T-helper 2 cell treated with Interferon-gamma antibody and Interleukin-4, amounts not matched to agents 5 μg/mL and 100 μg/mL, for 36 hours (primary cell): Measurements from ENCODE around the gene CALHM3.
A peak's percentile ranks its signal among the peaks of the same experiment; 100 is the strongest.

ENCODE experiments used
- DNase-seq: peaks from one replicate; pipeline ENCODE4 v3.0.0; 2021; ENCODE audit warnings: low spot score
- H3K27ac Mint-ChIP-seq: one replicate; pipeline ENCODE4 v1.8.0; 2021; ENCODE audit warnings: mild to moderate bottlenecking, mixed read lengths
- H3K27me3 Mint-ChIP-seq: one replicate; pipeline ENCODE4 v1.8.0; 2021; ENCODE audit warnings: low read depth, mixed read lengths
- H3K36me3 Mint-ChIP-seq: one replicate; pipeline ENCODE4 v1.8.0; 2021; ENCODE audit warnings: low read depth, mixed read lengths
- H3K4me1 Mint-ChIP-seq: one replicate; pipeline ENCODE4 v1.8.0; 2021; ENCODE audit warnings: low read depth, mixed read lengths
- H3K4me3 Mint-ChIP-seq: one replicate; pipeline ENCODE4 v1.8.0; 2022; ENCODE audit warnings: mild to moderate bottlenecking, moderate library complexity, mixed read lengths
- H3K9me3 Mint-ChIP-seq: one replicate; pipeline ENCODE4 v1.8.0; 2021; ENCODE audit warnings: mixed read lengths

CALHM3 gene

GRCh38 chr10:103455235-103455634 lies 23.8 kb downstream of the CALHM3 start:
- H3K36me3 Mint-ChIP-seq, result peaks cover 12% of the 10 kb centered on the region
- H3K27ac Mint-ChIP-seq, result no peak overlapping the region

GRCh38 chr10:103454026-103454425 lies 25.0 kb downstream of the CALHM3 start:
- Mint-ChIP-seq H3K9me3 (no peaks in the 10 kb centered on the region), H3K27ac (no peak overlapping the region), H3K36me3 (peaks cover 24% of the 10 kb centered on the region), H3K27me3 (no peaks in the 10 kb centered on the region), H3K4me1 (peaks cover 36% of the 10 kb centered on the region), H3K4me3 (peak overlapping the region; percentile 64)
- DNase-seq, result no peak

More at GRCh38 chr10:103455235-103455634, 23.8 kb downstream of the CALHM3 start:
- H3K4me1 Mint-ChIP-seq, result peaks cover 33% of the 10 kb centered on the region
- no peak for DNase-seq
- no peak overlapping the region for H3K4me3 Mint-ChIP-seq
- H3K9me3 Mint-ChIP-seq, result no peaks in the 10 kb centered on the region
- no peaks in the 10 kb centered on the region for H3K27me3 Mint-ChIP-seq

GRCh38 chr10:103452506-103453230 lies 26.4 kb downstream of the CALHM3 start:
- peaks cover 41% of the 10 kb centered on the region for H3K4me1 Mint-ChIP-seq
- peak overlapping the region; percentile 94 for H3K4me3 Mint-ChIP-seq
- H3K9me3 Mint-ChIP-seq, result no peaks in the 10 kb centered on the region
- peak overlapping the region; percentile 57 for H3K27ac Mint-ChIP-seq
- no peak for DNase-seq
- no peaks in the 10 kb centered on the region for H3K27me3 Mint-ChIP-seq
- peaks cover 34% of the 10 kb centered on the region for H3K36me3 Mint-ChIP-seq

GRCh38 chr10:103451831-103452505 lies 27.1 kb downstream of the CALHM3 start, which contains the start of gene CALHM2:
Gene CALHM2 (minus strand): TSS chr10:103452370. CDS start chr10:103449941, 2,429 bp downstream.
- peak within 1 kb of the TSS; percentile 94 for H3K4me3 Mint-ChIP-seq
- peak; percentile 60 for DNase-seq
- peaks cover 45% of the 10 kb centered on the region for H3K4me1 Mint-ChIP-seq
- peak within 1 kb of the TSS; percentile 86 for H3K27ac Mint-ChIP-seq
- H3K9me3 Mint-ChIP-seq, result no peaks in the 10 kb centered on the region
- H3K36me3 Mint-ChIP-seq, result peaks cover 41% of the 10 kb centered on the region
- H3K27me3 Mint-ChIP-seq, result no peaks in the 10 kb centered on the region

- Mint-ChIP-seq H3K9me3 (no peaks in the 10 kb centered on the region), H3K27ac (peak overlapping the region; percentile 86), H3K4me3 (peak overlapping the region; percentile 94), H3K4me1 (peaks cover 50% of the 10 kb centered on the region), H3K36me3 (peaks cover 46% of the 10 kb centered on the region), H3K27me3 (no peaks in the 10 kb centered on the region)
- peak; percentile 41 for DNase-seq
Measured at GRCh38 chr10:103451091-103451813, 27.8 kb downstream of the CALHM3 start.

GRCh38 chr10:103450201-103450695 lies 28.8 kb downstream of the CALHM3 start:
- H3K27ac Mint-ChIP-seq, result peak overlapping the region; percentile 67

GRCh38 chr10:103449208-103450144 lies 29.6 kb downstream of the CALHM3 start:
- peaks cover 54% of the 10 kb centered on the region for H3K4me1 Mint-ChIP-seq
- H3K4me3 Mint-ChIP-seq, result peak overlapping the region; percentile 94
- peaks cover 60% of the 10 kb centered on the region for H3K36me3 Mint-ChIP-seq
- no peak for DNase-seq
- H3K9me3 Mint-ChIP-seq, result no peaks in the 10 kb centered on the region
- H3K27ac Mint-ChIP-seq, result peak overlapping the region; percentile 58
- no peaks in the 10 kb centered on the region for H3K27me3 Mint-ChIP-seq

More at GRCh38 chr10:103450201-103450695, 28.8 kb downstream of the CALHM3 start:
- no peak for DNase-seq
- H3K36me3 Mint-ChIP-seq, result peaks cover 55% of the 10 kb centered on the region
- H3K4me3 Mint-ChIP-seq, result peak overlapping the region; percentile 94
- peaks cover 54% of the 10 kb centered on the region for H3K4me1 Mint-ChIP-seq
- H3K9me3 Mint-ChIP-seq, result no peaks in the 10 kb centered on the region
- no peaks in the 10 kb centered on the region for H3K27me3 Mint-ChIP-seq

GRCh38 chr10:103448746-103449145 lies 30.3 kb downstream of the CALHM3 start:
- no peak for DNase-seq
- peaks cover 68% of the 10 kb centered on the region for H3K36me3 Mint-ChIP-seq
- H3K27ac Mint-ChIP-seq, result peak overlapping the region; percentile 3
- peaks cover 52% of the 10 kb centered on the region for H3K4me1 Mint-ChIP-seq
- H3K9me3 Mint-ChIP-seq, result no peaks in the 10 kb centered on the region
- no peaks in the 10 kb centered on the region for H3K27me3 Mint-ChIP-seq
- H3K4me3 Mint-ChIP-seq, result peak overlapping the region; percentile 94

GRCh38 chr10:103447187-103447586 lies 31.9 kb downstream of the CALHM3 start:
- H3K27me3 Mint-ChIP-seq, result no peaks in the 10 kb centered on the region
- H3K36me3 Mint-ChIP-seq, result peaks cover 77% of the 10 kb centered on the region
- DNase-seq, result no peak
- no peak overlapping the region for H3K4me3 Mint-ChIP-seq
- no peak overlapping the region for H3K27ac Mint-ChIP-seq
- peaks cover 42% of the 10 kb centered on the region for H3K4me1 Mint-ChIP-seq
- H3K9me3 Mint-ChIP-seq, result no peaks in the 10 kb centered on the region

GRCh38 chr10:103445767-103446567 lies 33.1 kb downstream of the CALHM3 start:
- DNase-seq, result no peak

GRCh38 chr10:103445366-103445765 lies 33.7 kb downstream of the CALHM3 start:
- DNase-seq, result no peak
- H3K9me3 Mint-ChIP-seq, result no peaks in the 10 kb centered on the region
- H3K4me3 Mint-ChIP-seq, result no peak overlapping the region
- H3K36me3 Mint-ChIP-seq, result peaks cover 75% of the 10 kb centered on the region
- no peak overlapping the region for H3K27ac Mint-ChIP-seq
- H3K27me3 Mint-ChIP-seq, result no peaks in the 10 kb centered on the region
- H3K4me1 Mint-ChIP-seq, result peaks cover 34% of the 10 kb centered on the region

More at GRCh38 chr10:103445767-103446567, 33.1 kb downstream of the CALHM3 start:
- Mint-ChIP-seq H3K9me3 (no peaks in the 10 kb centered on the region), H3K4me3 (no peak overlapping the region), H3K4me1 (peaks cover 40% of the 10 kb centered on the region), H3K36me3 (peaks cover 76% of the 10 kb centered on the region), H3K27ac (peak overlapping the region; percentile 36), H3K27me3 (no peaks in the 10 kb centered on the region)

GRCh38 chr10:103444478-103444877 lies 34.6 kb downstream of the CALHM3 start:
- Mint-ChIP-seq H3K4me1 (peaks cover 27% of the 10 kb centered on the region), H3K9me3 (no peaks in the 10 kb centered on the region), H3K36me3 (peaks cover 73% of the 10 kb centered on the region), H3K27me3 (no peaks in the 10 kb centered on the region), H3K4me3 (no peak overlapping the region), H3K27ac (no peak overlapping the region)
- DNase-seq, result no peak
